NCI-H146 (cell line): ENCODE data around the gene ARHGDIA.
A peak's percentile ranks its signal among the peaks of the same experiment; 100 is the strongest.

Experiments used
- DNase-seq: peaks from one replicate; lab custom pipeline; 2025; lab: John Stamatoyannopoulos, UW

Gene ARHGDIA

DNA sequence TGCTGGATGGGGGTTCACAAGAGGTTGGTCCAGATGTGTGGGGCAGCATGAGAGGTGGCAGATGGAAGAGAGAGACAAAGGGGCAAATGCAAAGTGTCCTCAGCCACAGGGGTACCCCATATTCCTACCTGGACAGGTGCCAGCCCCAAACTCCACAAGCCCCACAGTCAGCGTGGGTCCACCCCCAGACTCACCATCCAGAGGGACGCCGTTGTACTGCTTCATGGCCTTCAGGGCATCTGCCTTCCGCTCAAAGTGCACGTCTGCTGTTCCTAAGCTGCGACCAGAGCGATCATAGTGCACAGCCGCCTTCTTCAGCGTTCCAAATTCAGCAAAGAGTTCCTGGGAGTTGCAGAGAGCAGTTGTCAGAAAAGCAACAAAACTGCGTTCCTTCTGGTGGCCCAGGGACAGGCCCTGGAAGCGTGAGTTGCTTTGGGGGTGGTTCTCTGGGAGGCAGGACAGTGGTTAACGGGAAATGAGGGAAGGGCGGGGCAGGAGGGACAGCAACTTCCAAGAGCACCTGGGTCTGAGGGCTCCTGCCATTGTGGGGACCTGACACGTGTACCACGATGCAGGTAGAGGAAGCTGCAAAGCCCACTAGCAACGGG, 18.0 kb upstream of the ARHGDIA start:
- no peak for DNase-seq

DNA sequence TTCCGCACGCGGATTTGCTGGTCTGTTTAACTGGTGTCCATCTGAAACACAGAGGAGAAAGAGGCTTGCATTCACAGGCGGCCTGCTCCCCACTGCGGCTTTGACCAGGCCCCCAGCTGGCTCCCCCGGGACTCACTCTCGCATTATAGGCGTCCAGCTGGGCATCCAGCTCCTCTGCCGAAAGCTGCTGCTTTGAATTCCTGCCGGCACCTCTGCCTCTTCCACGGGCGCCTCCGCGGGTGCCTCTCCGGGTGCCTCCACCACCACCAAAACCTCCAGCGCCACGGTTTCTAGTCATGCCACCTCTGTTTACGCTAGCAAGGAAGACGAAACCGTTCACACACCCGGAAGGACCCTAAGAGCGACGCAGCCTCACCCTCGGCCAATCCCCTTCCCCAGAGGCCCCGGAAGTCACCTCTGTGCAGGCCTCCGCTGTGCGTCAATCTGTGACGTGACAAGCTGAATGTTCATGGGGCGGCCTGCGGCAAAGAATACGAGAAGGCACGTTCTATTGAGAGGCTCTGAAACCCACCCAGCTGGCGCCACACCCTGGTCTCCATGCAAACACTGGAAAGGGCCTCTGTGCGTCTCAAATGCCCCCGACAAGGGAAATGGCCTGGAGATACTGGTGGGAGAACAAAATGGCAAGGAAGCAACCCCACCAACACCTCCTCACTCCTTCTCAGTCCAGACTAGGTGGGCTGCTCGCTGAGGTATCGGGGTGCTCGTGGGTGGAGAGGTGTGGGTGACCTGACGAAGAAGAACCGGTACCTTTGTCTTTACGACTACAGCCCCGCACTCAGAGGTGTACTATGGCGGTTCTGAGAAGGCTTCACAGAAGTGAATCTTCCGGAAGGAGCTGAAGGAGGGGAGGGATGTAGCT, 17.2 kb upstream of the ARHGDIA start:
- no peak for DNase-seq

DNA sequence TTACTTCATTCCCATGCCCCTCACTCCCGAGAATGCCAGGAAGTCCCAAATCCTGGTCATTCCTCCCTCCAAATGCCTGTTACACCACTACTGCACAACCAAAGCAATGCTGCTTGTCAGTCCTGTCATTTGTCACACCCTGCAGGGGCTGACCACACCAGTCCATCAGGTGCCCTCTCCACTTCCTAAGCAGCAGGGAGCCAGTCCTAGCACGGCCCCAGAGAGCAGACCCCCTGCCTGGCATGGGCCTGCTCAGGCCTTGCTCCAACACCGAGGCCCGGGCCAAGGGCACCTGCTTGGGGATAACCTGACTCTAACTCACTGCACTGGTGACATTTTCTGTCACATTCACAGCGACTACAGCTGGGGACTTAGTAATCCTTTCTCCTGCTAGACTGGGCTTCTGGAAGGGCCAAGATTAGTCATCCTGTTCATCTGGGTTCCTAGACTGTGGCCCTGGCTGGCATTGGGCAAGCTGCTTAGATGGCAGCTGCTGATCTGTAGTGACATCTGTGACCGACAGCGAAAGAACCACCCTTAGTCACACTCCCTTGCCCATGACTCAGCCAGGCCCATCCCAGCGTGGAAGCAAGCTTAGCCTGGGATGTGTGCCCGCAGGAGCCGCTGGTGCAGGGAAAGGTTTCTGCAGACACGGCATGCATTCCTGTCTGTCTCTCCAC, 14.9 kb upstream of the ARHGDIA start:
- no peak for DNase-seq

DNA sequence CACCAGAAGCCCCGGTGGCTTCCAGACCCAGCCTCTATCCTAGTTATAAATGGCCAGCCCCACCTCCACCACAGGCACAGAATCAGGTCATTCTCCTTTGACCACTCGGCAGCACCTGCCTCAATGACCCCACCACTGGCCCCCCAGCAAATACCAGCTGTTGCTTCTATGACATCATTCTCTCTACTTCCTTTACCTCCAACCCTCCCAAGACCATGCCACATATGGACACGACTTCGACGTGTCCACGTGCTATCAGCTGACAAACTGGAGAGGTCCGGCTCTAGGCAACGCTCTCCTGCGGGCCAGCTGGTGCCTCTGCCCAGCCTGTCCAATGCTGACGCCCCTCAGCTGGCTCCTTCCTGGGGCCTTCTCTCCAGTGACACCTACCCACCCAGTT, 14.3 kb upstream of the ARHGDIA start:
- no peak for DNase-seq

DNA sequence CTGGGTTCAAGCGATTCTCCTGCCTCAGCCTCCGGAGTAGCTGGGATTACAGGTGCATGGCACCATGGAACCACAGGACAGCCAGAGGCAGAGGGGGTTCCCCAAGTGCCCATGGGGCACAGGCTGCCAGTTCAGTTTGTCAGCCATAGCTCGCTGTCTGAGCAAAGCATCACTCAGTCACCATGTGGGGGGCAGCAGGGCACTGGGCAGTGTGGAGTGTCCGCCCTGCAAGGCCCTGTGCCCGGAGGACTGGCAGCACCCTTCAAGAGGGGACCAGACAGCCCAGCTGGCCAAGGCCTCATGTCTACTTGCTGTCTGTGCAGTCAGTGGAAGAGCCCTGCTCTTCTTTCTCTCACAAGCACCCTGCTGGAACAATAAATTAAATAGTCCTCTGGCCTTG, 13.8 kb upstream of the ARHGDIA start:
- DNase-seq: no peak

DNA sequence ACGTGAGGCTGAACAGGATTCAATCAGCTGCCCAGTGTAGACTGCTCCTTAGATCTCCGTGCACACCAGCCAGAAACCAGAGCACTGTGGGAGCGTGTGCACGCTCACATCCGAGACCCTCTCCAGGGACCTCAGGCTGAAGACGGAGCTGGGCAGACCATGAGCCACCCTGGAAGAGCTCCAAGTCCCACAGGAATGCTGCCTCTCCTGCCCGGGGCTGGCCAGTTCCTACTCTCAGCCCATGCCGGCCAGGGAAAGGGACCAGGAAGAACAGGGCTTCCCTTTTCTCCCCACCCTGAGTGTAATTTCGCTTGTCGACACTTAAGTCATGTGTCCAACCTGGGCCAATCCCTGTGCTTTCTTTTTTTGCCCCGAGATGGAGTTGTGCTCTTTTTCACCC, 13.4 kb upstream of the ARHGDIA start:
- no peak for DNase-seq

DNA sequence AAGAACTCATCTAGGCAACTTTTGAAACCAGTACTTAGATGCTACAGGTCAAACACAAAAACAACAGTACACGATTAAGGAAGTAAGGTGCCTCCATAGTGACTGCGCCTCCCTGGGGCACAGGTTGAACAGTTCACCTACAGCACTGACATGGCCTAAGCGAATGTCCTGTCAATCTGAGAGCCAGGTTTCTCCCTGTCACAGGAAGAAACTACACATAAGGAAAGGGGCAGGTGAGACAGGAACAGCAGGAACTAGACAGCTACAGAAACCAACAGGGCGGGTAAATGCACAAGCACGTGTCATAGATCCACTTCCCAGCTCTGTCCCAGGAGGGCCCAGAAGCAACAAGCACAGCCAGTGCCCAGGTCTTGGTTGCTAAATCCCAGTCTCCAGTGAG, 8.0 kb upstream of the ARHGDIA start:
- no peak for DNase-seq

DNA sequence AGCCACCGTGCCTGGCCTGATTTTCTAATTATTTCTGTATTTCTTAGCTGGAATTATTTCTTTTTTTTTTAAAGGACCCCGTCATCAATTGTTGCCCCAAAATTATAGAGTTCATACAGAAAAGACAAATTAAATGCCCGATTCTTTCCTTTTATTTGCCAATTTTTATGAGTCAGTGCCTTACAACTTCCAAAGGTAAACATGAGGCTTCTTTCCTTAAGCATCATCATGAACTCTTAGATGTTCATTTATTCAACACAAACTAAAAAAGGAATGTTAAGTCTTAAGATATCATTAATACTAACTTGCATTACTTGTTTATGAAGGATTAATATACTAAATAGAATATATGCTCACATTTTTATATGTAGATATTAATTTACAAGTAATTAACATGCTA, 7.2 kb upstream of the ARHGDIA start:
- DNase-seq: no peak

DNA sequence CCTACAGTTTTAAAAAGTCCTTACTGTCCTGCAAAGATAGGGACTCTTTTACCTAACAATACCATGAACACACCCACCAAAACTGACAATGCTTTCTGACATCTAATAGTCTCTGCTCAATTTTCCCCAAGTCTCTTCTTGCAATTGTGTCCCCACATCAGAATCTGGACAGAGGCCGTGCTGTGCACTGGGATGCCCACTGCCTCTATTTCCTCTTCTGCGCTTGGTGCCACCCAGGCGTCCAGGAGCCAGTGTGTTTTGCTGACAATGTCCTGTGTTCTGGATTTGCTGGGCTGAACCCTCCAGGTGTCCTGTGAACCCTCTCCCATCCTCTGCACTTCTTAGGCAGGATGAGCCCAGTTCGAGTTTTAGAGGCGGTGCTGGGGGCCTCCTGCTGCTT, 6.4 kb upstream of the ARHGDIA start:
- no peak for DNase-seq

DNA sequence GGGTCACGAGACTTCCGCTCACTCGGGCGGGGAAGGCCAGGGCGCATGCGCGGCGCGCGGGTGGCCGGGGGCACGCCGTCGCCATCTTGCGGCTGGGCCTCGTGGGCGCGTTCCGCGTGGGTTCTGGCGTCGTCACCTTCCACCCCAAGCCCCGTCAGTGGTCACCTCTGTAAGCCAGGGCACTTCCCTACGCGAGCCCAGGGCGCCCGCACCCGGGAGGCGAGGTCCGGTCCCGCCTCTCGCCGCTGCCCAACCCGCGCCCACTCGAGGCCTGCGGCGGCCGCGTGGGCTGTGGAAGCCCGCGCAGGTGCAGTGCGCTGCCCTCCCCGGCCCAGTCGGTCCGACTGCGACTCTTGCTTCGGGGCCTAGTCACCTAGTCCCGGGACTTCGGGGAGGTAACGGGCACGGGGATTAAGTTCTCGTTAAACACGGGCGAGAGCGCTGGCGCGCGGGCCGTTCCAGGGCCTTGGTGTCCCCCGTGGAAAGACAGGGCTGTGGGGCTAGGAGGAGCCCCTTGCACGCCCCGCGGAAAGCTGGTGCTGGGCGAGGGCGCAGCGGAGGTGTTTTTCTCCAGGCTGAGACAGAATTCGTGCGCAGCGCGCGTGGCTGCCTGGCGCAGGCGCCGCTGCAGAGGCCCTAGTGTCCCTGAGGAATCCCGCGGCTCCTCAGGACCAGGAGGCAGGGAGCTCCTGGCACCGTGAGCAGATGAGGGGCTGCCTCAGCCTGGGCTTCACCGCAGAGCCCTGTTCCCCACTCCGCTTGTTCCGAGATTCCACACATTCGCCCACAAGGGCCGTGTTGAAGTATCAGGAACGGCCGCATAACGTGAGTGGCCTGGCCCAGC, 472 bp upstream of the ARHGDIA start:
- peak; percentile 90 for DNase-seq

DNA sequence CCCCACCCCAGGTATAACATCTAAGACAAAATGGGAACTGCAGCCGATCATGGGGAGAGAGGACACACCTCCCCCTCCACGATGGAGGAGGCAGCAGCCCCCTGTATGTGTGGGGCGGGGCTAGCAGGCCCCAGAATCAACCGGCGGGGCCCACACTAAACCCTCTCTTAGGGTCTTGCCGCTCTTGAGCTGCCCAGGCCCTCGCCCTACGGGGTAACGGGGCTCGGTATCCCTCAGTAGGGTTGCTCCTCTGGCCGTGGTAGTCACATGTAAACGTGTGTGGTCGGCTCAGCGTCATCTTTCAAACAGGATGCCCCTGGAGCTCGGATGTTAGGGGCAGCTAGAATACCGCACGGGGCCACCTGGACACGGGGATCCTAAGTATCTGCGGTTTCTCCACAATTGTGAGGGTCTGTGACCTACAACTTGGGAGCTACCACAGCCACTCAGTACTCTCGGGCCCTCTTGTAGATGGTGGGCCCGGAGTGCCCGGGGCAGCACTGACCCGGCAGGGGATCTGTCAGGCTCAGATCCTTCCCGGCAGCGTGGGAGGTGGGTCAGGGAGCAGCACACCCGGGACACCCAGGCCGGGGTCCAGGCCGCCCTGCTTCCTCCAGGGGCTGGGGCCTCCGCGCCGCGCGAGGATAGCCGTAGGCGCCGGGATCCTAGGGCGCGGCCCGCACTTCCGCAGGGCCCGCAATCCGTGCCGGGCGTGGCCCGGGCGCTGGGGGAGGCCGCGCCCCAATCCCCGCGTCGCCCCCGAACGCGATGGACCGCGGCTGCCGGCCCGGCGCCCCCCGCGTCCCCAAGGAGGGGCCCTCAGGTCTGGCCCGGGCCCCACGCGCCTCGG, 781 bp downstream of the ARHGDIA start:
- DNase-seq: no peak

DNA sequence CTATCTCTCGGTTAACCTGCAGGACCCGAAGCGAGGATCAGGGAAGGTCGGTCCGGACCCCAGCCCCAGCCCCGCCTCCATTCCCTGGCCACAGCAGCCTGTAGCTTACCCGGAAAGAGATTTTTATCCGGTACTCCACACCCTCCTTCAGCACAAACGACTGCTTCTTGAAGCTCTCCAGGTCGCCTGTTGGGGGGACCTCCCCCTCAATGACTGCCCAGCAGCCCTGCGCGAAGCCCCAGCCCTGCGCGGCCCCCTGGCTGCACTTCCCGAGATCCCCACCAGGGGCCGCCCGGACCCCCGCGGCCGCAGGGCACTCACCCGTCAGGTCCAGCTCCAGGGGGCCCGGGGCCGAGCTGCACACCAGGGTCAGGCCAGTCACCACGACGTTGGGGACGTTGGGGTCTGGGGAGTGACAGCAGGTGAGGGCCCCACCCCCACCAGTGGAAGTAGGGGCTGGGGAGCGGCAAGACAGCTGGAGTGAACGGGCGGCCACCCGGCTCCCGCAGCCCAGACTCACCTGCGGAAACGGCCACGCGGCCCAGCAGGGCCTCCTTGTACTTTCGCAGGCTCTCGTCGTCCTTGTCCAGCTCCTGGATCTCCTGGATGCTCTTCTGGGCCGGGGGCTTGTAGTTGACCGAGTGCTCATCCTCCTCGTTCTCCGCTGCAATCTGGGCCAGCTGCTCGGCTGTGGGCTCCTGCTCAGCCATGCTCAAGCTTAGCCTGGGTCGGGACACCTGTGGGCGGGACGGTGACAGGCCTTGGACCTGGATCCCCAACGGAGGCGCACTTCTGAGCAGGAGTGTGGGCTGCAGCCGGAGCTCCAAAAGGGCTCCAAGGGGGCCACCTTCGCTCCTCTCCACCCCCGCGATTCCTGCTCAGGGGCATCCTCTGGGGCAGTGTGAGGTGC, 1.7 kb downstream of the ARHGDIA start:
- DNase-seq: no peak

DNA sequence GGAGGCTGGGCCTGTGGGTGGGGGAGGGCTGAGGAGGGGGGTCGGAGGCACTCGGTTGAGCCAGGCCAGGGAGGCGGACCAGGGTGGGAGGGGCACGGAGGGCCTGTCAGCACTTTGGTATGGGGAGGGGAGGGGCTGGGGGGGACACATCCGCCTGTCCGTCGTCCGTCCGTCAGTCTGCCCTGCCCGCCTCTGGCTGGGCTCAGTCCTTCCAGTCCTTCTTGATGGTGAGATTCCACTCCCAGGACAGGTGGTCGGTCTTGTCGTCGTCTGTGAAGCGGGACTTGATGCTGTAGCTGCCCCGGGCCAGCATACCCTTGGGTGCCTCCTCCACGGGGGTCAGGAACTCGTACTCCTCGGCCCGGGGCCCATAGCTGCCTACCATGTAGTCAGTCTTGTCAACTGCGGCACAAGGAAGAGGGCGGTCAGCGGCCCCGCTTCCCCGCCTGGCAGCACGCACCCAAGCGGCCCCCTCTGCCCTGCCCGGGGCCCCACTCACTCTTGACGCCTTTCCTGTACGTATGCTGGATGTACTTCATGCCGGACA, 2.4 kb downstream of the ARHGDIA start:
- DNase-seq: no peak

DNA sequence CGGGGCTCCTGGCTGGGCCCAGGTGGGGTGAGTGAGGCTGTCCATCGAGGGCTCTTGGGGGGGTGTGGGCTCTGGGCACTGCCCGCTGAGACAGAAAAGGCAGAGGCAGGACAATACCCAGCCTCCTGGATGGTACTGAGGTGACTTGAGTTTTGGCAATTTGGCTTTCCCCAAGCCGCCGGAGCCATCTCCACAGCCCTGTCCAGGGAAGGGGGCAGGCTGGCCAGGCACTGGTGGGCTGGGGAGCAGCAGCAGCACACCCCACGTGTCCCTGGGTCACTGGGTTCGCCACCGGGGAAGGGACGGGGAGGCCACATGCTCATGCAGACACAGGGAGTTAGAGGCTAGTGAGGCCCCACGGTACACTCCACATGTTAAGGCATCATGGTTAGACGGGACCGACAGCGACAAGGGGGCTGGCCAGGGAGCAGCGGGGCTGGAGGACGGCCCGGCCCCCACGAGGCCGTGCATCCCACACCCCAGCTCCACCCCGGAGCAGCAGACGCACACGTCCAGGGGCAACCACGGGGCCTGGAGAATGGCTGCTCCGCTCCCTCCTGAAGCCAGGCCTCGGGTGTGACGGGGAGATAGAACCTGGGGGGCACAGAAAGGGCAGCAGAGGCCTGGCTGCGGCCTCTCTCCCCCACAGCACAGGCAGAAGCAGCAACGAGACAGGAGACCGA, 3.0 kb downstream of the ARHGDIA start:
- DNase-seq: no peak

DNA sequence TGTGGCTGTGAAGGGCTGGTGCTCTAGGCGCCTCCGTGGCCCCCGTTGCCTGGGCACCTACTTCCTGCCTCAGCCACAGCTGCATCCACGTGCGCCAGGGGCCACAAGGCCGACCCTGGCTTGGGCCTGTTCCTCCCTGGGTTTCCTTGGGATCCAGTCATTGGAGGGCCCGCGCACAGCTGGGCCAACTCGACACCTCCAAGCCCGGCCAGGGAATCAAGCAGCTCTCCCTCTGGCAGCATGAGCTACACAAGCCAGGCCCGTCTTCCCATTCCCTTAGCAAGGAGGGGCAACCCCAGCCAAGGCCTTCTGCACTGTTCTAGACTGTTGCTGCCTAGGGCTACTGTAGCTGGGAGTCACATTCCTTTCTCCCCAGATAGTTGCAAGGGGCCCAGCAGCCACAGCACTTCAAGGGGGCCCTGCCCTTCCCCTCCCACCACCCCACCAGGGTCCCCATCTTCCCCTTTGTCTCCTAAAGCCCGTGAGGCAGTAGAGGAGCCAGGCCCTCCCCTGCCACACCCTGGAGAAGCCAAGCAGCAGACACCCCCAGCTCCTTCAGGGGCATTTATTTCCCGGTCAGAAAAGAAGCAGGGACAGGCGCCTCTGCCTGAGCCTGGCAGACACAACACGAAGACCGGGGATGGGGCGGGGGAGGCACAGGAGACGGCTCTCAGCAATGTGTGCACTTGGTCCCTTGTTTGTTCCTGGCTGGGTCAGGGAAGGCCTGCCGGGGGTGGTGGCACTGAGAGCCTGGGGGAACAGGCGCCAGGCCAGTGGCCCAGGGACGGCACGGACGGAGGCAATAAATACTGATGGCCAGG, 3.8 kb downstream of the ARHGDIA start:
- DNase-seq: no peak

DNA sequence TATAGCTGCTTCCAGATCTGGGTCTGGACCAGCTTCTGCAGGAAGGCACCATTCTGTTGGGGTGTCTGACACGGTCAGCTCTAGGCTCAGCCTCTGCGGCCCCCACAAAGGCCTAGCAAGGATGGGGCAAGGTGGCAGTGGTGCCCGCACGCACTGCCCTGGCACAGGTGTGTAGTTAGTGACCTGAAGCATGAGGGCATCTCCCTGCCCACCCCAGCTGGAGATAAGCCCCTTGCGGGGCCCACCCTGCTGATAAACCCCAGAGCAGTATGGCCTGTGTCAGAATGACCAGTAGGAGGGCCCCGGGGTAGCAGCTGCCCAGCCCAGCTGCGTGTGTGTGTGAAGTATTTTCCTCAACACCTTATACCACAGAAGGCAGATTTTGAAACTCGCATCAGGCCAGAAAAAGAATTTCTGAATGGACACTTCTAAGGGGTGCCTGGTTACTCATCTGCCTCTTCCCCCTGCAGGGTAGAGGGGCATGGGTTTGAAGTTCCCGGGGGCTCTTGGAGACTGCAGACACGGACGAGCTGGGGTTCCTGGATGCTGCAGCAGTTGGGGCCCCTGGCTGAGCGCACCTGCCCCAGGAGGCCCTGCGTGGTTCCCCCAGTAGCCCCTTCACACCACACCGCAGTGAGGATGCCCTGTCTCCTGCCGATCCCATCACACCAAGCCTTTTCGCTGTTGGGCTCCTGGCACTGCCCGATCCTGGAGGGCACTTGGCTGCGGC, 4.5 kb downstream of the ARHGDIA start:
- no peak for DNase-seq

DNA sequence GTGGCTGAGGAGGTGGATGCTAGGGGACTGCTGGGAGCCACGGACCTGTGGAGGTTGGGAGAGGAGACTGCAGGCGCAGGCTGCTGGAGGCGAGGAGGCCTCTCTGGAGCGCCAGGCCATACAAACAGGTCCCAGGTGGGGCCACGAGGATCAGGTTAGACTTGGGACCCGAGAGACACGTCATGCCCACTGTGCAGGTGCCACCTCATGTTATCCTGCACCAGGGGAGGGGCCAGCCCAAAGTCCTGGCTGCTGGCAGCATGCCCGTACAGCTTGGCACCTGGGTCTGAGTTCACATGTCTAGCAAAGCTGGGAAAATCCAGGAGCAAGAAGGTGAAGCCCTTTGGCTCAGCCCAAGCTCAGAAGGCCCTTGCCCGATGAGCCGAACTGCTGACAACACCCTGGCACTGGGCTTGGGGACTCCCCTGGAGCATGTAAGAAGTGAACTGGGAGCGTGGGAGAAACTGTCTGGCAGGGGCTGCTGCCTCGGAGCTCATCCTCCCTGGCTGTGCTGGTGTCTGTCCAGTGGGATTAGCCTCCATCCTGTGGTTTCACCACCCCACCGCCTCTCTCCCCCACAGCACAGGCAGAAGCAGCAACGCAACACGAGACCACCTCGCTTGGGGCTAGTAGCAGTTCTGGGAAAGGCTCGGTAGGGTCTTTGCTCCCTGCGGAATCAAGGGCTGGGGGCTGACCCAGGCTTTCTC, 5.3 kb downstream of the ARHGDIA start:
- DNase-seq: no peak
